SK-N-SH treated with all-trans-retinoic acid at 6 μM for 48 hours (cell line): ENCODE results near the gene MRTFA.

Source experiments
- ATAC-seq: fragments of 200-7000 bp; cut with Tn5 transposase; 3 replicates; pipeline ENCODE4 v1.9.1; 2020; ENCODE audit warnings: mild to moderate bottlenecking, moderate library complexity
- ARNTL ChIP-seq: fragments of 450-650 bp; formaldehyde crosslinking; IDR thresholded peaks from 2 replicates; pipeline ENCODE4 v1.5.0; 2020; ENCODE audit warnings: low read depth, mild to moderate bottlenecking, moderate library complexity, borderline replicate concordance
- CSDC2 ChIP-seq: fragments of 250-450 bp; sonication (Bioruptor Pico); IDR thresholded peaks from 2 replicates; pipeline ENCODE4 v1.5.0; 2020; ENCODE audit warnings: mild to moderate bottlenecking, moderate library complexity
- ESRRG ChIP-seq: fragments of 250-450 bp; sonication (Bioruptor Pico); IDR thresholded peaks from 2 replicates; pipeline ENCODE4 v1.6.1; 2021; ENCODE audit warnings: mild to moderate bottlenecking
- GLIS3 ChIP-seq: fragments of 250-450 bp; sonication (Bioruptor Pico); IDR thresholded peaks from 2 replicates; pipeline ENCODE4 v1.5.0; 2020; ENCODE audit warnings: mild to moderate bottlenecking, moderate library complexity
- ISL1 ChIP-seq: fragments of 250-450 bp; sonication (Bioruptor Pico); IDR thresholded peaks from 2 replicates; pipeline ENCODE4 v2.1.2; 2022; ENCODE audit warnings: mild to moderate bottlenecking, moderate library complexity
- OSR1 ChIP-seq: fragments of 250-450 bp; sonication (Bioruptor Pico); IDR thresholded peaks from 2 replicates; pipeline ENCODE4 v1.8.0; 2022; ENCODE audit warnings: moderate library complexity, mild to moderate bottlenecking, inconsistent platforms
- PATZ1 ChIP-seq: fragments of 250-450 bp; sonication (Bioruptor Pico); IDR thresholded peaks from 2 replicates; pipeline ENCODE4 v1.8.0; 2020; ENCODE audit warnings: mild to moderate bottlenecking, moderate library complexity, borderline replicate concordance
- POU6F1 ChIP-seq: fragments of 250-450 bp; sonication (Bioruptor Pico); IDR thresholded peaks from 2 replicates; pipeline ENCODE4 v1.8.0; 2021; ENCODE audit warnings: low read depth, mild to moderate bottlenecking, moderate library complexity, borderline replicate concordance
- PPARA ChIP-seq: fragments of 250-450 bp; sonication (Bioruptor Pico); IDR thresholded peaks from 2 replicates; pipeline ENCODE4 v1.5.0; 2020; ENCODE audit warnings: mild to moderate bottlenecking, borderline replicate concordance
- SNAI2 ChIP-seq: fragments of 250-450 bp; sonication (Bioruptor Pico); IDR thresholded peaks from 2 replicates; pipeline ENCODE4 v1.5.0; 2020; ENCODE audit warnings: mild to moderate bottlenecking, moderate library complexity
- TOX ChIP-seq: fragments of 250-450 bp; sonication (Bioruptor Pico); IDR thresholded peaks from 2 replicates; pipeline ENCODE4 v1.8.0; 2021; ENCODE audit warnings: mild to moderate bottlenecking, moderate library complexity, borderline replicate concordance
- TSHZ2 ChIP-seq: fragments of 250-450 bp; sonication (Bioruptor Pico); IDR thresholded peaks from 2 replicates; pipeline ENCODE4 v1.5.0; 2020; ENCODE audit warnings: mild to moderate bottlenecking, moderate library complexity
- ZC3H10 ChIP-seq: fragments of 250-450 bp; sonication (Bioruptor Pico); IDR thresholded peaks from 2 replicates; pipeline ENCODE4 v1.5.1; 2021; ENCODE audit warnings: mild to moderate bottlenecking, moderate library complexity
- ZFP3 ChIP-seq: fragments of 250-450 bp; sonication (Bioruptor Pico); IDR thresholded peaks from 2 replicates; pipeline ENCODE4 v1.5.0; 2020; ENCODE audit warnings: mild to moderate bottlenecking, moderate library complexity
- ZNF565 ChIP-seq: fragments of 450-650 bp; formaldehyde crosslinking; conservative IDR thresholded peaks from 2 replicates; pipeline ENCODE4 v1.5.0; 2020; ENCODE audit warnings: low read depth, mild to moderate bottlenecking, moderate library complexity
- ZNF70 ChIP-seq: fragments of 450-650 bp; formaldehyde crosslinking; IDR thresholded peaks from 2 replicates; pipeline ENCODE4 v1.5.0; 2020; ENCODE audit warnings: mild to moderate bottlenecking, moderate library complexity
- ZNF8 ChIP-seq: fragments of 450-650 bp; formaldehyde crosslinking; IDR thresholded peaks from 2 replicates; pipeline ENCODE4 v1.5.0; 2020; ENCODE audit warnings: mild to moderate bottlenecking, moderate library complexity
- TF ChIP-seq, protein P1 (sequence below): fragments of 250-450 bp; sonication (Bioruptor Pico); IDR thresholded peaks from 2 replicates; pipeline ENCODE4 v1.5.1; 2021; ENCODE audit warnings: mild to moderate bottlenecking, moderate library complexity
- TF ChIP-seq, protein P2 (sequence below): fragments of 250-450 bp; sonication (Bioruptor Pico); IDR thresholded peaks from 2 replicates; pipeline ENCODE4 v1.5.1; 2020; ENCODE audit warnings: low read depth, mild to moderate bottlenecking, moderate library complexity

The MRTFA gene

GRCh38 chr22:40472051-40472450 lies 164.5 kb downstream of the MRTFA start:
- ATAC-seq: no peak
- TF ChIP-seq, protein P1, sequence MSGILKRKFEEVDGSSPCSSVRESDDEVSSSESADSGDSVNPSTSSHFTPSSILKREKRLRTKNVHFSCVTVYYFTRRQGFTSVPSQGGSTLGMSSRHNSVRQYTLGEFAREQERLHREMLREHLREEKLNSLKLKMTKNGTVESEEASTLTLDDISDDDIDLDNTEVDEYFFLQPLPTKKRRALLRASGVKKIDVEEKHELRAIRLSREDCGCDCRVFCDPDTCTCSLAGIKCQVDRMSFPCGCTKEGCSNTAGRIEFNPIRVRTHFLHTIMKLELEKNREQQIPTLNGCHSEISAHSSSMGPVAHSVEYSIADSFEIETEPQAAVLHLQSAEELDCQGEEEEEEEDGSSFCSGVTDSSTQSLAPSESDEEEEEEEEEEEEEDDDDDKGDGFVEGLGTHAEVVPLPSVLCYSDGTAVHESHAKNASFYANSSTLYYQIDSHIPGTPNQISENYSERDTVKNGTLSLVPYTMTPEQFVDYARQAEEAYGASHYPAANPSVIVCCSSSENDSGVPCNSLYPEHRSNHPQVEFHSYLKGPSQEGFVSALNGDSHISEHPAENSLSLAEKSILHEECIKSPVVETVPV: no peak
- TF ChIP-seq ISL1 (CRISPR knock-in tag) (no peak), GLIS3 (CRISPR knock-in tag) (no peak), SNAI2 (CRISPR knock-in tag) (no peak), POU6F1 (CRISPR knock-in tag) (no peak), PPARA (CRISPR knock-in tag) (no peak)
- TF ChIP-seq, protein P2, sequence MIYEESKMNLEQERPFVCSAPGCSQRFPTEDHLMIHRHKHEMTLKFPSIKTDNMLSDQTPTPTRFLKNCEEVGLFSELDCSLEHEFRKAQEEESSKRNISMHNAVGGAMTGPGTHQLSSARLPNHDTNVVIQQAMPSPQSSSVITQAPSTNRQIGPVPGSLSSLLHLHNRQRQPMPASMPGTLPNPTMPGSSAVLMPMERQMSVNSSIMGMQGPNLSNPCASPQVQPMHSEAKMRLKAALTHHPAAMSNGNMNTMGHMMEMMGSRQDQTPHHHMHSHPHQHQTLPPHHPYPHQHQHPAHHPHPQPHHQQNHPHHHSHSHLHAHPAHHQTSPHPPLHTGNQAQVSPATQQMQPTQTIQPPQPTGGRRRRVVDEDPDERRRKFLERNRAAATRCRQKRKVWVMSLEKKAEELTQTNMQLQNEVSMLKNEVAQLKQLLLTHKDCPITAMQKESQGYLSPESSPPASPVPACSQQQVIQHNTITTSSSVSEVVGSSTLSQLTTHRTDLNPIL (CRISPR knock-in tag): no peak

GRCh38 chr22:40469181-40469580 lies 167.3 kb downstream of the MRTFA start:
- ATAC-seq: no peak
- TF ChIP-seq OSR1 (CRISPR knock-in tag) (no peak), ZNF565 (no peak), SNAI2 (CRISPR knock-in tag) (no peak), CSDC2 (no peak), ISL1 (CRISPR knock-in tag) (no peak), PATZ1 (CRISPR knock-in tag) (no peak), TOX (CRISPR knock-in tag) (no peak), ZNF8 (CRISPR knock-in tag) (no peak), ARNTL (CRISPR knock-in tag) (no peak), ZFP3 (CRISPR knock-in tag) (no peak), ESRRG (CRISPR knock-in tag) (no peak), TSHZ2 (CRISPR knock-in tag) (no peak)
- TF ChIP-seq, protein P2 (CRISPR knock-in tag): no peak
- TF ChIP-seq, protein P1: no peak
- TF ChIP-seq, all 23 proteins: peak for 0

- ATAC-seq: no peak
- TF ChIP-seq TSHZ2 (CRISPR knock-in tag): no peak
- TF ChIP-seq ZNF70: no peak
- TF ChIP-seq GLIS3 (CRISPR knock-in tag): no peak
- no peak for TF ChIP-seq PATZ1 (CRISPR knock-in tag)
- TF ChIP-seq, protein P2 (CRISPR knock-in tag): no peak
- TF ChIP-seq ZC3H10: no peak
Measured at GRCh38 chr22:40468616-40469015, 167.9 kb downstream of the MRTFA start.
